ENCODE measurements around the gene TET3. TPM values are rescaled to one million over a fixed set of nuclear protein-coding genes. Genes with fewer than 3 reads are reported as not detected.

TET3 gene
- total RNA-seq, 3 donors from 2014 or later (not counting 1 experiment from before 2014, with no cell fraction given), result 40.0 to 47.9 (median 45.3) TPM

DNA sequence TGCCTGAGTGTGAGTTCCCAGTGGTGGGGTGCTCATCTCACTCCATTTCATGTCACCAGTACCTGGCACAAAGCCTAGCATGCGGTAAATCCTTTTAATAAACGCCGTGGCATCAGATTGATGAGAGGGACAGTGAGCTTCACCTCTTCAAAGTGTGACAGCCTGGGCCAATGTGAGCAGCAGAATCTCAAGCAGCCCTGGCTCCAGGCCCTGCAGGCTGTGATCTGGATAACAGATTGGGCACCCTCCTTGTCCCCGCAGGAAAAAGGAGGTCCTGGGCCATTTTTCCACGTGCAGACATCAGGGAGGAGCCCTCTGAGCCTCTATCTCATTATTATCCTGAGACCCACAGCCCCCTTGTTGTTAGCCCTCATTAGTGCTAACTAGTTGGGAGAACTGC, 34.8 kb downstream of the TET3 start:
- Mint-ChIP-seq H3K27me3 (ENCODE audit: low read depth in 2 of 2) (no peaks in the 10 kb centered on the region), H3K36me3 (no peaks in the 10 kb centered on the region), H3K27ac (peak overlapping the region in 1 of 2 donors; percentile 9), H3K4me1 (peaks cover 45 to 49% of the 10 kb centered on the region in 2 donors), H3K4me3 (no peak overlapping the region), H3K9me3 (no peaks in the 10 kb centered on the region)
- no peak for TF ChIP-seq CTCF (IDR thresholded peaks at IDR 0.05)
- no peak for DNase-seq
- H3K4me3 ChIP-seq (ENCODE audit: low read length), result no peak overlapping the region
- no peak overlapping the region for H3K27ac ChIP-seq (ENCODE audit: low read length)
- intact Hi-C loops (cut with micrococcal nuclease), result no loop called here
- no peaks in the 10 kb centered on the region for H3K9me3 ChIP-seq (ENCODE audit: control insufficient read depth, insufficient read depth, low read length)
- H3K4me1 ChIP-seq (ENCODE audit: control insufficient read depth, insufficient read depth, low read length), result peaks cover 33% of the 10 kb centered on the region
- 91% methylated on average over 5 of the region's 5 CpGs for WGBS (ENCODE audit: insufficient coverage)
- no peak for ATAC-seq
- no peaks in the 10 kb centered on the region for H3K36me3 ChIP-seq (ENCODE audit: control insufficient read depth, insufficient read depth, low read length)
- H3K27me3 ChIP-seq (ENCODE audit: control insufficient read depth, insufficient read depth, low read length), result no peaks in the 10 kb centered on the region

DNA sequence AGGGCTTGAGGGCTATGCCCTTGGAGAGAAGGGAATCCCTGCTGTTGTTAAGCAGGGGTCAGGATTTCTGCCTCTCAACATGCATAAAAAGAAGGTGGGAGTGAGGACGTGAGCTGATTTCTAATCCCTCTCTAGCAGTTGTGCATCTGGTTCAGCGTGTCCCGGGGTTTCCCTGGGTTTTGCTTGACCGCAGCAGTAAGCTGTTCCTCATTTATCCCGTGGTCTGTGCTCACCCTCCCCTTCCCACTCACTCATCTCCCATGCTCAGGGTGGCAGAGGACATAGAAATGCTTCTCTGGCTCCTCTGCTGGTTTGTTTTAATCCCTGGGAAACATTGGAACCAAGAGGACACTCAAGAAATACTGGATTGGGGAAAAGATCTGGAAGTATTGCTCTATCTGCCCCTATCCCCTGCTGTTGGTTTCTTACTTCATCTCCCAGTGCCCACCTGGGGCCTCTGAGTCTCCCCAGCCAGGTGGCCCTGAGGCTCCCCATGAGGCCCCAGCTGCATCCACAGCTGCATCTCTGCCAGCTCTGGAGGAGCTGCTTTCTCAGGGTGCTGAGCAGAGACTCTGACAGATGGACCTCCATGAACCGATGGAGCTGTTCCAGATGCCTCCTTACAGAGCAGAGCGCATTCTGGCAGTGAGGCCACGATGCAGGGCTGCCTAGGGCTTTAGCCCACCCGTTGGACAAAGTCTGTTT, 36.1 kb downstream of the TET3 start:
- H3K36me3 Mint-ChIP-seq, result no peaks in the 10 kb centered on the region
- peaks cover 47% of the 10 kb centered on the region for H3K4me1 ChIP-seq (ENCODE audit: control insufficient read depth, insufficient read depth, low read length)
- no peaks in the 10 kb centered on the region for H3K27me3 ChIP-seq (ENCODE audit: control insufficient read depth, insufficient read depth, low read length)
- H3K36me3 ChIP-seq (ENCODE audit: control insufficient read depth, insufficient read depth, low read length), result no peaks in the 10 kb centered on the region
- ATAC-seq (no peak), DNase-seq (no peak)
- intact Hi-C loops (cut with micrococcal nuclease), result no loop called here
- H3K27ac Mint-ChIP-seq, result peak overlapping the region in 1 of 2 donors; percentile 57
- H3K27ac ChIP-seq (ENCODE audit: low read length), result no peak overlapping the region
- no peaks in the 10 kb centered on the region for H3K9me3 Mint-ChIP-seq
- no peaks in the 10 kb centered on the region for H3K9me3 ChIP-seq (ENCODE audit: control insufficient read depth, insufficient read depth, low read length)
- H3K27me3 Mint-ChIP-seq (ENCODE audit: low read depth in 2 of 2), result no peaks in the 10 kb centered on the region
- WGBS (ENCODE audit: insufficient coverage), result 61% methylated on average over 9 of the region's 9 CpGs
- no peak overlapping the region for H3K4me3 Mint-ChIP-seq
- no peak for TF ChIP-seq CTCF (IDR thresholded peaks at IDR 0.05)
- H3K4me3 ChIP-seq (ENCODE audit: low read length), result no peak overlapping the region
- H3K4me1 Mint-ChIP-seq, result peaks cover 45 to 54% of the 10 kb centered on the region in 2 donors

DNA sequence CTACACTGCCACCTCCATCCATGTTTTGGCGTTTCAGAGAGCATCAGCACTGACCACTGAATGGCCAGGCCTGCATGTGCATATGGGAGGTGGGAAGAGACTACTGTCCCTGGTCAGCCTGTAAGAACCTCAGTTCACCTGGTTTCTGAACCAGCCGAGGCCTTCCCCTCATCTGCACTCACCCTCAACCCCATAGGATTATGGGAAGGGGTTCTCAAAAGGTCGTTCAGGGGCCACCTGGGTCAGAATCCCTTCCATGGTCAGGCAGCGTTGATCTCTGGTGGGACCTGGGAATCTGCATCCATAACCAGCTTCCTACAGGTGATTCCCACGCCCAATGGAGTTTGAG, 36.7 kb downstream of the TET3 start:
- Mint-ChIP-seq H3K4me1 (peaks cover 48 to 59% of the 10 kb centered on the region in 2 donors), H3K4me3 (no peak overlapping the region), H3K27me3 (ENCODE audit: low read depth in 2 of 2) (no peaks in the 10 kb centered on the region), H3K36me3 (no peaks in the 10 kb centered on the region), H3K9me3 (no peaks in the 10 kb centered on the region), H3K27ac (peak overlapping the region; percentile 57 to 58)
- no peak for TF ChIP-seq CTCF (IDR thresholded peaks at IDR 0.05)
- H3K27ac ChIP-seq (ENCODE audit: low read length), result no peak overlapping the region
- no peaks in the 10 kb centered on the region for H3K9me3 ChIP-seq (ENCODE audit: control insufficient read depth, insufficient read depth, low read length)
- H3K27me3 ChIP-seq (ENCODE audit: control insufficient read depth, insufficient read depth, low read length), result no peaks in the 10 kb centered on the region
- 90% methylated on average over 4 of the region's 5 CpGs for WGBS (ENCODE audit: insufficient coverage)
- DNase-seq (no peak), ATAC-seq (no peak)
- intact Hi-C loops (cut with micrococcal nuclease), result no loop called here
- no peaks in the 10 kb centered on the region for H3K36me3 ChIP-seq (ENCODE audit: control insufficient read depth, insufficient read depth, low read length)
- no peak overlapping the region for H3K4me3 ChIP-seq (ENCODE audit: low read length)
- peaks cover 51% of the 10 kb centered on the region for H3K4me1 ChIP-seq (ENCODE audit: control insufficient read depth, insufficient read depth, low read length)

GRCh38 chr2:74024216-74024615, 39.5 kb downstream of the TET3 start:
- peak overlapping the region; percentile 51 to 95 for H3K27ac Mint-ChIP-seq
- H3K9me3 Mint-ChIP-seq, result no peaks in the 10 kb centered on the region
- Histone ChIP-seq H3K27me3 (ENCODE audit: control insufficient read depth, insufficient read depth, low read length) (no peaks in the 10 kb centered on the region), H3K27ac (ENCODE audit: low read length) (no peak overlapping the region), H3K4me1 (ENCODE audit: control insufficient read depth, insufficient read depth, low read length) (peaks cover 50% of the 10 kb centered on the region), H3K36me3 (ENCODE audit: control insufficient read depth, insufficient read depth, low read length) (no peaks in the 10 kb centered on the region), H3K4me3 (ENCODE audit: low read length) (no peak overlapping the region), H3K9me3 (ENCODE audit: control insufficient read depth, insufficient read depth, low read length) (no peaks in the 10 kb centered on the region)
- intact Hi-C loops (cut with micrococcal nuclease), result no loop called here
- DNase-seq, result no peak
- H3K27me3 Mint-ChIP-seq (ENCODE audit: low read depth in 2 of 2), result no peaks in the 10 kb centered on the region
- 86% methylated on average over 3 of the region's 4 CpGs for WGBS (ENCODE audit: insufficient coverage)
- no peak overlapping the region for H3K4me3 Mint-ChIP-seq
- no peak for ATAC-seq
- H3K4me1 Mint-ChIP-seq, result peaks cover 40 to 59% of the 10 kb centered on the region in 2 donors
- no peaks in the 10 kb centered on the region for H3K36me3 Mint-ChIP-seq
- no peak for TF ChIP-seq CTCF (IDR thresholded peaks at IDR 0.05)

Measured in natural killer cell (primary cell).